ENCODE results near the gene WDR87. TPM values are rescaled to one million over a fixed set of nuclear protein-coding genes. Genes with fewer than 3 reads are reported as not detected.

WDR87 gene
- total RNA-seq = not detected
- long read RNA-seq = 0 reads

DNA sequence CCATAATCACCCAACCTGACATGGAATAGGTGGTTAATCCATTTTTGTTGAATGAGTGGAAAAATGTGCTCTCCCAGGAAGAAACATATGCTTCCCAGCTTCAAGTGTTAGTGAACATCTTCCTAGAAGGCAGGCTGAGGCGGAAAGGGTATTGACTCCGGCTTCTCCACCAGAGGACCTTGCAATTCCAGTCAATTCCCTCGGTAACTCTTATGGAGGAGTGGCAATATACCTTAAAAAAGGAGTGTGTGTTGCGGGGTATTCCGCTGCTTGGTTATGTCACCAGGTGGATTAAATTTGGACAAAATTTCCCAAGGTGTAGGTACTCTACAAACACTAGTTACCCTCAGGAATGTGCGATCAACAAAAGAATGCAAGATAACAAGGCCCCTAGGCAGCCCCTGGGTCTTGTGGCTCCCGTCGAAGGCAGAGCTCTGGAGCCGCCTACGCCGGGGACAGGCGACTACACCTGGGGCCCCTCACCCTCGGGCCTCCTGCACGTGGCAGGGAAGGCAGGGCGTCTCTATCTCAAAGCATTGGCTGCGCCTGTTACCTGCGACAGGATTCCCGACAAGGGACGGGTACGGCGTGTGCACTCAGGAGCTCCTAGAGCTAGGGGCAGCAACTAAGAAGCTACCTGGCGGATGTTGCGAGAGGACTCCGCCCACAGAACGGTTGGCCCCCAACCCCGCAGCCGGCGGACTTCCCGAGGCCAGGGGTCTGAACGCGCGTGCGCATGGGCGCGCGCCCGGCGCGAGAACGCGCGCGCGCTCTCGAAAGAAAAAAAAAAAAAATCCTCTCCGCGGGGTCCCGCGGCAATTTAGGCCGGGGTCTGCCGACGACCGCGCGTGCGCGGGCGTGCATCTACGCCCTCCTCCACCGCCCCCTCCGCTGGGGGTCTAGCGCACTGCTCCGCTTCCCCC, at the start of gene WDR87:
Gene WDR87, minus strand, starts transcription at position 649 of the 923 bp plus-strand sequence. CDS start 8,355 bp downstream, outside the sequence.
- intact Hi-C loops (cut with DNase I) = loop anchor here (2.0 to 5.0 kb wide), 3 partner anchors 99 to 431 kb away; partner anchors contain the start of gene CATSPERG
- DNase-seq (ENCODE audit: low spot score) = no peak

DNA sequence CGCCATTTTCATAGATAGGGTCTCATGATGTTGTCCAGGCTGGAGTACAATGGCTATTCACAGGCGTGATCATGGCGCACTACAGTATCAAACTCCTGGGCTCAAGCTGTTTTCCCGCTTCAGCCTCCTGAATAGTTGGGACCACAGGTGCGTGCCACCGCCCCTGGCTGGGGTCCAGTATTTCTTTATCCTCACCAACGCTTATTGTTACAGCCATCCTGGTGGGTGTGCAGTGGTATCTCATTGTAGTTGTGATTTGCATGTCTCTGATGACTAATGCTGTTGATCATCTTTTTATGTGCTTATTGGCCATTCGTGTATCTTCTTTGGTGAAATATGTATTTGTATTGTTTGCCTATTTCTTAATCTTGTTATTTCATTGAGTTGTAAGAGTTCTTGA, 49.6 kb upstream of the WDR87 start:
- intact Hi-C loops (cut with DNase I) = no loop called here
- DNase-seq (ENCODE audit: low spot score) = no peak

DNA sequence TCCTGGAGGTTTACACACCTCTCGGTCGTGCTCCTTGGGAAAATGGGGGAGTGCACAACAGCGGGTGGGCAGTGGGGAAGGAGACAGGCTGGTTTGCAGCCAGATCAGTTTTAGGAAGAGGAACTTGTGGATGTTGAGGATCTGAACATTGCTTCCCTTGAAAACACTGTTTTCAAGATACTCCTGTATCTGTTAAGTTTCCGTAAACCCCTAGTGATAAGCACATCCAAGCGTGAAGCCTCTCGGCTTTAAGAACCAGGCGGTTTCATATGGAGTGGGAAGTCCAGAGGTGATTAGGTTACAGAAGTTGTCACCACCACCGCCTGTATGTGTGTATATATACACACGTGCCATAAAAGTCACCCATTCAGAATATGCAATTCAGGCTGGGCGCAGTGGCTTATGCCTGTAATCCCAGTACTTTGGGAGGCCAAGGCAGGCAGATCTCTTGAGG, 48.1 kb upstream of the WDR87 start:
- DNase-seq (ENCODE audit: low spot score) = no peak
- intact Hi-C loops (cut with DNase I) = no loop called here

DNA sequence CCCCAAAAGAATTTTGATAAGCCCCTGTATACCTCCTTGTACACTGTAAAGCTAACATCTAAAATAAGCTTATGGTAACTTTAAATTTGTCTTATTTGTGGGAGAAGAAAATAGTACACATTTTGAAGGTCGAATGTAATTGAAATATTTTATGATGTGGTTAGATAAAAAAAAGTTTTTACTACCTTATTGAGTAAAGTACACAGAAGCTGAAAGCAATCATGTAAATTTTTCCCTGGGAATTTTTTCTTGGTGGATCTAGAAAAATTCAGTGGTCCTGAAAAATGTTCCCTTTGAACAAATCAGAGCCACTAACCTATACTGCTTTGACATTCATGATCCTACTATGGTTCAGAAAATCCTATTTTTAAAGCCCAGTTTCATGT, 47.5 kb upstream of the WDR87 start:
- no peak for DNase-seq (ENCODE audit: low spot score)
- intact Hi-C loops (cut with DNase I) = no loop called here

DNA sequence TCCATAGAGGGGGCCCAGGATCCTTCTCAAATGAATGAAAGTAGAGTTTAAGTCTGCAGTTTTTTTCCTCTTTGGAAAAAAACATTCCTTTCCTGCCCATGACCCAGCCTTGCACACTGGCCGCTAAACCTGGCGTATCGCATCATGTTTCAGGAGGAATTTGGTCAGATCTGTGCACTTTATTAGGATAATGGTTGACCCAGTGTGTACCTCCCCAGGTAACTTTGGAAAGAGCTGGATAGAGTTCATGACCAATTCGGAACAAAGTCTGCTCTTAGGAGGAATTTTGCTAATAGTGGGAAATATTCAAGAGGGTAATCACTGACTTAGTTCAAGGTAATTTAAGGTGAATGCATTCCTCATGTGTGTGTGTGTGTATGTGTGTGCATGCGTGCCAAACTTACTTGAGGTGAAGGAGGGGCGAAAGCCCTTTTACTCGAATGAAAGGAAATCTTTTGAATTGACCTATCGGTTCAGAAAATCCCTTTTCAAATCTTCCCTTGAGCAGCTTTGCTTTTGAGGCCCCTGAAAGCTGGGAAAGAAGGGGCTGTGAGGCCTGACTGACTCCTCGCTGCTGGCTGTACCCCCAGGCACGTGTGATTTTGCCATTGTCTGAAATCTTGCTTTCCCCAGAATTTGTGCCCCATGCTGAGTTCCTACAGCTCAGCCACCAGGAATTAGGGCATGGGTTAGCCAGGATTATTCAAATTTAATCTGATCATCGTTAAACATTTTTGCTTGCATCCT, 47.0 kb upstream of the WDR87 start:
- no peak for DNase-seq (ENCODE audit: low spot score)
- intact Hi-C loops (cut with DNase I) = no loop called here

DNA sequence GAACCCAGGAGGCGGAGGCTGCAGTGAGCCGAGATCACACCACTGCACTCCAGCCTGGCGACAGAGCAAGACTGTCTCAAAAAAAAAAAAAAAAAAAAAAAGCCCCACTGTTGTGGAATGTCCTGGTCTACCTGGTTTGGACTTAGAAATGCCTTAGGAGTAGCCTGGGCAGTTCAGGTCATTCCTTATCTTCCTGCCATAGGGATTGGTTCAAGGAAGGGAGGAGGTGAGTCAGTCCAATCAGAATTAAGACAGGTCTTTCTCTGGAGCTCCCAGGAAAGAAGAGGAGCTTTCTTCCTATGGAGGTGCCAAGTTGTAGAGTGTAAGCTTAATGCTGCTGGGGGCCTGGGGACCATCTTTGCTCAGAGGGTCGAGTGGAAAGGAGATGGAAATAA, 45.4 kb upstream of the WDR87 start:
- intact Hi-C loops (cut with DNase I) = no loop called here
- DNase-seq (ENCODE audit: low spot score) = no peak

DNA sequence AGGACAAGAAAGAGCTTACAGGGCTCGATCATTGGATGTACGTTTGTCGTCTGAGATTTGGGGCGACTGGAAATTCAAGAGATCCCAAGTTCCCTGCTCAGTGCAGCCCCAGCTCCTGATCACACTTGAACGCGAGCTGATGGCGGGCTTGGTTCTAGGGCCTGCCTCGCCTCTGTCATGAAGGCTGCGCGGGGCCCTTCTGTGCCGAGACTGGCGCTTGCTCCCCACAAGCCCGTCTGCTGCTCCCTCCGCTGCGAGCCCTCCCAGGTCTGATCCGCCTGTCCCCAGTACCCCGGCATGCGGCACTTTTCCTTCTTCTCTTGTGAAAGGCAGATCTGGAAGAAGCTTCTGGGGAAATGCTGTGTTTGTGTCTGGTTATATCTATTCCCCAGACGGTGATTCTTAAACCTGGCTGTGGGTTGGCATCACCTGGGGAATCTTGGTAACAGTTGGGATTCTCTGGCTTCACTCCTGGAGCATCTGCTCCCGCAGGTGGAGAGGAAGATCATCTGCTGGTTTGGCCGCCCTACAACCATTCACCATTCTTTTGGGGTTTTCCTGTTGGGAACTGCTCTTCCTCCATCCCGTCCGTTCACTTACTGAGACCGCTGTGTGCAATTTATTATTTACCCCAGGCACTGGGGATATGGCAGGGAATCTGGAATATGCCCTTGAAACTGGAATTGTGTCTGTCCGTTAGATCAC, 44.2 kb upstream of the WDR87 start:
- intact Hi-C loops (cut with DNase I) = no loop called here
- no peak for DNase-seq (ENCODE audit: low spot score)

DNA sequence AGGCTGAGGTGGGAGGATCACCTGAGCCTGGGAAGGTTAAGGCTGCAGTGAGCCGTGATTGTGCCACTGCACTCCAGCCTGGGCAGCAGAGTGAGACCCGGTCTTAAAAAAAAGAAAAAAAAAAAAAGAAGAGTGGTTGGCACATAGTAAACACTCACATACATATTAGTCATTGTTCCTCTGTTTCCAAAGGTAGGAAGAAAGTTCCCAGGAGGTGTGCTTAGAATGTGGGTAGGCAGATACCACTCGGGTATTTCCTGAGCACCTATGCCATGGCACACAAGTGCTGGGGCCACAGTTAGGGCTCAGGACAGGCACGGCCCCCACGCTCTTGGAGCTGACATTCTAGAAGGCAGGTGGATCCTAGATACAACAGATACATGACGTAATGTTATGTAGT, 42.0 kb upstream of the WDR87 start:
- no peak for DNase-seq (ENCODE audit: low spot score)
- intact Hi-C loops (cut with DNase I) = no loop called here

DNA sequence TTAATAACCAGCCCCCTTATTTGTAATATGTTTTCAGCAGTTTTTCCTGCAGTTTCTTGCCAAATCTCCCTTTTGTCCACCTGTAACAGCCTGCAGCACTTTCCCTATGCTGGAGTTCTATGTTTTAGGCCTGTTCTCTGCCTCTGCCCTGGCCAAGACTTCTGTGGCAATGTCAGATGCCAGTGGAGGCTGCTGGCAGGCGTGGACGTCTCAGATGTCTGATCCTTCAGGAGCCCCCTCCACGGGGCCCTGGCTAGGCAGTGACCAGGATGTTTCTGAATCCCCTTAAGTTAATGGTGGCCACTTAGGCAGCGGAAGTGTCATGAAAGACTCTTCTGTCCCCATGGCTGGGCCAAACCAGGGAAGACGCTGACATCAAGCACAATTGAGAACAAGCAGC, 41.4 kb upstream of the WDR87 start:
- intact Hi-C loops (cut with DNase I) = no loop called here
- DNase-seq (ENCODE audit: low spot score) = no peak

DNA sequence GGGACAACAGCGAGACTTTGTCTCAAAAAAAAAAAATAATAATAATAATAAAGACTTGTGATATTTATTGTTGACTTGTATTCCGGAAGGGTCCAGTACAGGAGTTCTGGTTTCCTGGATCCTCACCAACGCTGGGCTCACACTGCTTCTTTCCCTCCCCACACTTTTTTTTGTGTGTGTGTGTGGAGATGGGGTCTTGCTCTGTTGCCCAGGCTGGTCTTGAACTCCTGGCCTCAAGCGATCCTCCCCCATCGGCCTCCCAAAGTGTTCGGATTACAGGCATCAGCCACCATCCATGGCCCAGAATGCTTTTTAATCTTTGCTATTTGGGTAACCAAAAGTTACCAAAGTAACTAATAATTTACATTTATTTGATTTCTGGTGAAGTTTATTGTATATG, 39.7 kb upstream of the WDR87 start:
- DNase-seq (ENCODE audit: low spot score) = no peak
- intact Hi-C loops (cut with DNase I) = no loop called here

DNA sequence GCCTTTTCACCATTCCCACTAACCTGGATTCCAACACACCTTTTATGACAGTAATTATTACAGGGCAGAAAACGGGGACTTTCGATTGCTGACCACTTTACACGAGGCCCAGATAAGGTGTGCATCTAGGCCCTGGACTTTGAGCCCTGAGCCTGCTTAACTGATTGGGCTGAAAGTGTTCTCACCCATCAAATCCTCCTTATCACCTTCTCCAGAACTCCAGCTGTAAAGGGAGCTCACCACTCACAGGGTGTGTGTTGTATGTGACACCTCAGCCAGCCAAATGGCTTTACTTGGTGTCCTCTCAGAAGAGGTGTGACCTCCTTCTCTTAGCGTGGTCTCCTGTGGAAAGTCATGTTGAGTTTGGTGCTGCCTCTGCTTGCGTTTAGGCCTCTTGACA, 37.1 kb upstream of the WDR87 start:
- DNase-seq (ENCODE audit: low spot score) = no peak
- intact Hi-C loops (cut with DNase I) = no loop called here

DNA sequence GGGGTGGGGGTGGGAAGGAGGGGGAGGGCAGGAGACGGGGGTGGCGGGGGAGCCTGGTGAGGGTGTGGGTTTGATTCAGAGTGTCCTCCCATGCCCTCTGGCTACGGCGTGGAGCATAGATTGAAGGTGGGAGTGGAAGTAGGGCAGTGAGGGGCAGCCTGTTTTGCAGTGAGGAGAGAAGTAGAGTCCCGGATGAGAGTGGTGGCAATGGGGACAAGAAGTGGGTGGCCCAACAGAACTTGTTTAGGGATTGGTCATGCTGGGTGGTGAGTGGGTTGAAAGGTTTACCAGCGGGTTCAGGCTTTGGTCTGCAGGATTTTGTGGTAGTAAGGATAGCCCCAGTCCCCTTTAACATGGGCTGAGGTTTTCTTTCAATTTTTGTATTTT, 36.1 kb upstream of the WDR87 start:
- no peak for DNase-seq (ENCODE audit: low spot score)
- intact Hi-C loops (cut with DNase I) = no loop called here

DNA sequence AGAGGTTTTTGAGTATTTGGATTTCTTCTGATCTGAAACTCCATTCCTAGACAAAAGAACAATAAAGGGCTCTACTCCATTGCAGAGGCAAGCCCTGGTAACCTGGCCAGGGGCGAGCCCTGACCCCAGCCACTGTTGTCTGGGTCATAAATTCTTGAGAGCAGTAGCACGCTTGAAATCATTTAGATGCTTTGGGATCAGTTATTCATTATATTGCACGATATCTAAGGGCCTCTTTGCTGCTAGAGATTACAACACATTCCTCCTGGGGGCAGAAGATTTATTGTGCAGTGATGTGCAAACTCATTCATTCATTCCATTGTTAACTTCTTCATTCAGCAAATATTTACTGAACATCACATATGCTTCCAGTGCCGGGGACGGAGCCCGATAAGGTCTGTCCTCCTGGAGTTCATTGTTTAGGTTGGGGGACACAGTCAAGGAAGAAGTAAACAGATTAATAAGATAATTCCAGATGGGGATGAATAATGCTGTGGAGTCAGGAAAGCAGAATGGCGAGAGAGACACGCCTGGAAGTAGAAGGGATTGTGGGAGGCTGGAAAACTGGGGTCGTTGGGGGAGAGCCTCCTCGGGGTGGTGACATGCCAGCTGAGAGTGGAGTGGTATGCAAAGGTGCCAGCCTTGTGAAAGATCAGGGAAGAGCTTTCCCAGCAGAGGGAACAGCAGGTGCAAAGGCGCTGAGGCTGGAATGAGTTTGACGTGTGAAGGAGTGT, 35.6 kb upstream of the WDR87 start:
- intact Hi-C loops (cut with DNase I) = no loop called here
- DNase-seq (ENCODE audit: low spot score) = no peak

DNA sequence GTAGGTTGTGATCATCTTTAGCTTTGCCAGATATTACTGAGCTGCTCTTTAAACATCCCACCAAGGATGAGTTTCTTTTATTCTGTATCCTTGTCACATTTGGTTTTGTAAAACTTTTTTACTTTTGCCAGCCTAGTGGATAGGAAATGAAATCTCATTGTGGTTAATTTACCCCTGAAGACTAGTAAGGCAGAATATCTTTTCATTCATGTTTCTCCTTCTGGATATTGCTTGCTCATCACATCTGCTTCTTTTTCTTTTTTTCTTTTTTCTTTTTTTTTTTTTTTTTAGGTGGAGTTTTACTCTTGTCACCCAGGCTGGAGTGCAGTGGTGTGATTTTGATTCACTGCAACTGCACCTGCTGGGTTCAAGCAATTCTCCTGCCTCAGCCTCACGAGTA, 32.0 kb upstream of the WDR87 start:
- no peak for DNase-seq (ENCODE audit: low spot score)
- intact Hi-C loops (cut with DNase I) = no loop called here

DNA sequence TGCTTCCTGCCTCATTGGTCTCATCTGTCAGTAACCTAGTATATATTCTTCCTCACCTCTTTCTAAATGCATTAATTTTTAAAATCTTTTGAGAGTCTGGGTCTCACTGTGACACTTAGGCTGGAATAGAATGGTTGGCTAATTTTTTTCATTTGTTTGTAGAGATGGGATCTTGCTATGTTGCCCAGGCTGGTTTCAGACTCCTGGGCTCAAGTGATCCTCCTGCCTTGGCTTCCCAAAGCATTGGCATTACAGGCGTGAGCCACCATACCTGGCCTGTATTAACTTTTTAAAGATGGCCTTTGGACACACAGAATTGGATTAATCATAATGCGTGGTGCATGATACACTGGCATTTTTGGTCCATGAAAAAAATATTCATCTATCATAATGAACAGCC, 30.5 kb upstream of the WDR87 start:
- DNase-seq (ENCODE audit: low spot score) = no peak
- intact Hi-C loops (cut with DNase I) = no loop called here

DNA sequence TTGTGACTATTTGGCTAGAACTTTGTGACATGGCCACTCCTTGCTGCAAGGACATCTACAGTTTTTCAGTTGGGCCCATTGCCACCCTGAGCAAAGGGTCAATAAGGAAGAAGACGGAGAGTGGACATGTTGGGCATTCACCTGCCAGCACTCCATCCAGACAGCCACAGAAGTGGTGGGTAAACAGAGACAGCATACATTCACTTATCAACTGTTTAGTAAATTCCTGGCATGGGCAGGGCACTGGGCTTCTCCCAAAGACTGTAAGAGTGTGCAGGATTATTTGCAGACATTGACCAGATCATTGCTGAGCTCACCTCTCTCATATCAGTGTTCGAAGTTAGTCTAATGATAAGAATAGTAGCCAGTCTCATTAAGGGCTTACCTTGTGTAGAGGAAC, 29.8 kb upstream of the WDR87 start:
- DNase-seq (ENCODE audit: low spot score) = no peak
- intact Hi-C loops (cut with DNase I) = no loop called here

DNA sequence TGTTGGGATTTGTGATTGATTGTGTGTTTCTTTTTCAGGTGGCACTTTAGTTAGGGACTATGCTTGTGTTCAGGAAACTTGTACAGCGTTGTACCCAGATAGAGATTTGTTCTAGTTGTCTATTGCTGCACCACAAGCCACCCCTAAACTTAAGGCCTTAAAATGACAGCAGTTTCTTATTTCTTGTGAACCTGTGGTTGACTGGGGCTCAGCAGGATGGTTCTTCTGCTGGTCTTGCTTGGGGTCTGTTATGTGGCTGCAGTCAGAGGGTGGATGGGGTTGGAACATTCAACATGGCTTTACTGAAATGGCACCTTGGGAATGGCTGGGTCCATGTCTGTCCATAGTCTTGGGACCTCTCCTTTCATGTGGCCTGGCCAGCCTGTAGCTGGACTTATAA, 28.9 kb upstream of the WDR87 start:
- no peak for DNase-seq (ENCODE audit: low spot score)
- intact Hi-C loops (cut with DNase I) = no loop called here

DNA sequence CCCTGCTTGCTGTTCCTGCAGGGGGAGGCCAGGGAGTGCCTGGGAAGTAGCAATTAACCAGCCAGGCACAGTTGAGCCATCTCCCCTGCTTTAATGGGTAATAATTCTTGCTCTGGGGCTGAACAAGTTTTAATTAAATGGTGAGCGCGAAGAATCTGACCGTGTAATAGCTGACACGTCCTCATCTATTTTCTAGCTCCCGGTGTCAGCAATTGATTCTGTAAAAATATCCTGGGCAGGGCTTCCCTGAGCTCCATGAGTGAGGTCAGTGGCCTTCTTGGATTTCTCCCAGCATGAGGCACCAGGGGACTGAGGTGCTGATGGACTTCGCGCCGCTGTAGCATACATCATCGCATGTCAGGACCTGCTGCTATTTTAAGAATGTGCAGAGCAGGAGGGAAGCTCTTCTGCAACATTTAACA, 27.6 kb upstream of the WDR87 start:
- intact Hi-C loops (cut with DNase I) = no loop called here
- DNase-seq (ENCODE audit: low spot score) = no peak

Data from cardiac septum (tissue), 1 donor.